A673 (cell line): ENCODE data around the gene KIAA1586. TPM values are rescaled to one million over a fixed set of nuclear protein-coding genes. Genes with fewer than 3 reads are reported as not detected.
A peak's percentile ranks its signal among the peaks of the same experiment; 100 is the strongest.
"Not testable (repeated sequence)": the region's sequence is repeated elsewhere in the genome, so short reads cannot be mapped to it uniquely, and the experiment has no call there.

Experiments used
- BruUV-seq: library from RNA; stranded (reverse); fragments of 400-500 nt; replicated peaks from 2 replicates; lab custom pipeline; 2021; lab: Mats Ljungman, UMichigan
- CTCF ChIA-PET: fragments of 300-600 bp; sonication (Branson Sonifier 250); formaldehyde crosslinking; loops from one replicate; lab custom pipeline; 2022; ENCODE audit warnings: antibody characterized with exemption; lab: Charles Lee
- POLR2A ChIA-PET: fragments of 300-600 bp; sonication (Branson Sonifier 250); formaldehyde crosslinking; loops from one replicate; lab custom pipeline; 2022; ENCODE audit warnings: antibody characterized with exemption; ENCODE audit not compliant: low non-redundant PET; lab: Charles Lee
- DNase-seq: peaks from one replicate; pipeline ENCODE4 v3.0.0-alpha.2; 2015; ENCODE audit warnings: low spot score
- H3K27ac ChIP-seq: fragments of 200-600 bp; sonication (generic); 2 replicates; pipeline ENCODE4 v1.5.1; 2016; ENCODE audit warnings: mixed run types, low read depth, mild to moderate bottlenecking, mixed read lengths, antibody characterized with exemption, low read length; ENCODE audit not compliant: poor library complexity, severe bottlenecking
- H3K27me3 ChIP-seq: fragments of 200-600 bp; sonication (generic); replicated peaks from 2 replicates; pipeline ENCODE4 v1.6.1; 2017; ENCODE audit warnings: mixed run types, low read depth, mild to moderate bottlenecking, mixed read lengths, antibody characterized with exemption, low read length; ENCODE audit not compliant: insufficient read depth, poor library complexity
- H3K36me3 ChIP-seq: fragments of 200-600 bp; sonication (generic); 2 replicates; pipeline ENCODE4 v1.6.1; 2016; ENCODE audit warnings: mixed run types, mild to moderate bottlenecking, mixed read lengths, antibody characterized with exemption, low read length; ENCODE audit not compliant: insufficient read depth, poor library complexity, severe bottlenecking
- H3K4me1 ChIP-seq: fragments of 200-600 bp; sonication (generic); 2 replicates; pipeline ENCODE4 v1.6.1; 2017; ENCODE audit warnings: mixed run types, mild to moderate bottlenecking, mixed read lengths, antibody characterized with exemption, low read length; ENCODE audit not compliant: insufficient read depth, poor library complexity, severe bottlenecking
- H3K4me3 ChIP-seq: fragments of 200-600 bp; sonication (generic); 2 replicates; pipeline ENCODE4 v1.5.1; 2016; ENCODE audit warnings: low read depth, mixed run types, mild to moderate bottlenecking, mixed read lengths, low read length; ENCODE audit not compliant: poor library complexity, severe bottlenecking
- H3K9me3 ChIP-seq: fragments of 200-600 bp; sonication (generic); 2 replicates; pipeline ENCODE4 v1.6.1; 2016; ENCODE audit warnings: mixed run types, low read depth, mild to moderate bottlenecking, mixed read lengths, antibody characterized with exemption, low read length; ENCODE audit not compliant: poor library complexity, severe bottlenecking
- EZH2 ChIP-seq: fragments of 200-600 bp; sonication (generic); IDR thresholded peaks from 2 replicates; pipeline ENCODE4 v1.6.1; 2017; ENCODE audit warnings: borderline replicate concordance, low read depth, mild to moderate bottlenecking, mixed read lengths, antibody characterized with exemption, low read length; ENCODE audit not compliant: poor library complexity, severe bottlenecking
- intact Hi-C: fragments of 100-400 bp; cut with micrococcal nuclease; formaldehyde crosslinking; loops from one replicate; pipeline ENCODE4 v1.10.0; 2022; ENCODE audit not compliant: unreplicated experiment
- total RNA-seq: library from RNA; stranded (reverse); gene quantifications from 2 replicates; pipeline ENCODE4 v1.2.3, GENCODE V29; 2021
- TF ChIP-seq, protein P1 (sequence below): fragments of 300-800, 200-600 bp; sonication (generic); conservative IDR thresholded peaks from 2 replicates; pipeline ENCODE4 v1.5.1; 2017; ENCODE audit warnings: low read depth, mild to moderate bottlenecking, antibody characterized with exemption, low read length, moderate library complexity, mixed read lengths

The KIAA1586 gene
- total RNA-seq, 1 experiment from 2014 or later: 31.4 TPM

DNA sequence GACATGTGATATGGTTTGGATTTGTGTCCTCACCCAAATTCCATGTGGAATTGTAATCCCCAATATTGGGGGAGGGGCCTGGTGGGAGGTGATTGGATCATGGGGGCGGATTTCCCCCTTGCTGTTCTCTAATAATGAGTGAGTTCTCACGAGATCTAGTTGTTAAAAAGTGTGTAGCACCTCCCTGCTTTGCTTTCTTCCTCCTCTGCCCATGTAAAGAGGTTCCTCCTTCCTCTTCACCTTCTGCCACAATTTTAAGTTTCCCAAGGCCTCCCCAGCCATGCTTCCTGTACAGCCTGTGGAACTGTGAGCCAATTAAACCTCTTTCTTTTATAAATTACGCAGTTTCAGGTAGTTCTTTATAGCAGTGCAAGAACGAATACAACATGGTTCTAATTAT is 41.4 kb downstream of the KIAA1586 start:
- CTCF ChIA-PET: no interaction called here
- H3K36me3 ChIP-seq: peaks cover 10% of the 10 kb centered on the region
- H3K27me3 ChIP-seq: no peaks in the 10 kb centered on the region
- no peak overlapping the region for H3K4me3 ChIP-seq
- no peaks in the 10 kb centered on the region for H3K9me3 ChIP-seq
- H3K4me1 ChIP-seq: peaks cover 21% of the 10 kb centered on the region
- POLR2A ChIA-PET: no interaction called here
- H3K27ac ChIP-seq: no peak overlapping the region
- intact Hi-C loops: loop anchor here (2.0 kb wide), 1 partner anchor 133 kb away; the partner anchor contains the start of gene BEND6
- DNase-seq: no peak
- no peak for TF ChIP-seq EZH2
- TF ChIP-seq, protein P1, sequence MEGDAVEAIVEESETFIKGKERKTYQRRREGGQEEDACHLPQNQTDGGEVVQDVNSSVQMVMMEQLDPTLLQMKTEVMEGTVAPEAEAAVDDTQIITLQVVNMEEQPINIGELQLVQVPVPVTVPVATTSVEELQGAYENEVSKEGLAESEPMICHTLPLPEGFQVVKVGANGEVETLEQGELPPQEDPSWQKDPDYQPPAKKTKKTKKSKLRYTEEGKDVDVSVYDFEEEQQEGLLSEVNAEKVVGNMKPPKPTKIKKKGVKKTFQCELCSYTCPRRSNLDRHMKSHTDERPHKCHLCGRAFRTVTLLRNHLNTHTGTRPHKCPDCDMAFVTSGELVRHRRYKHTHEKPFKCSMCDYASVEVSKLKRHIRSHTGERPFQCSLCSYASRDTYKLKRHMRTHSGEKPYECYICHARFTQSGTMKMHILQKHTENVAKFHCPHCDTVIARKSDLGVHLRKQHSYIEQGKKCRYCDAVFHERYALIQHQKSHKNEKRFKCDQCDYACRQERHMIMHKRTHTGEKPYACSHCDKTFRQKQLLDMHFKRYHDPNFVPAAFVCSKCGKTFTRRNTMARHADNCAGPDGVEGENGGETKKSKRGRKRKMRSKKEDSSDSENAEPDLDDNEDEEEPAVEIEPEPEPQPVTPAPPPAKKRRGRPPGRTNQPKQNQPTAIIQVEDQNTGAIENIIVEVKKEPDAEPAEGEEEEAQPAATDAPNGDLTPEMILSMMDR: no peak
- BruUV-seq: no TSS peak

DNA sequence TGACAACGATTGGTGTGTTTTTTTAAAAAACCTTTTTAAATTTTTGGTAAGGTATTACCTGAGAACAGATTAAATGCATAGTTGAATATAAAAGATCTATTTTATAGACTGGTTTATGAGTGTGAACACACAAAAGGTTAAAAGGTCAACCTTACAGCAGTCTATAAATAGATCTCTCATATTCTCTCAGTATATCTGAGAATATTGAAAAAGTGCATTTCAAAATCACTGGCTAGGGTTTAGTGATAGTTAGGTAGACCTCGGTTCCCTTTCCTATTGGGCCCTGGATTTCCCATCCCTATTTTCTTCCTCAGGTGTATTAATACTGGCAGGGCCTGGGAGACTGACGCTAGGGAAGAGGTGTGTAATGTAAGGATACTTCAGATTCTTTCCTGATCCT is 42.8 kb downstream of the KIAA1586 start:
- CTCF ChIA-PET: no interaction called here
- intact Hi-C loops: loop anchor here (2.0 kb wide), 1 partner anchor 134 kb away; the partner anchor contains the start of gene BEND6
- no TSS peak for BruUV-seq

DNA sequence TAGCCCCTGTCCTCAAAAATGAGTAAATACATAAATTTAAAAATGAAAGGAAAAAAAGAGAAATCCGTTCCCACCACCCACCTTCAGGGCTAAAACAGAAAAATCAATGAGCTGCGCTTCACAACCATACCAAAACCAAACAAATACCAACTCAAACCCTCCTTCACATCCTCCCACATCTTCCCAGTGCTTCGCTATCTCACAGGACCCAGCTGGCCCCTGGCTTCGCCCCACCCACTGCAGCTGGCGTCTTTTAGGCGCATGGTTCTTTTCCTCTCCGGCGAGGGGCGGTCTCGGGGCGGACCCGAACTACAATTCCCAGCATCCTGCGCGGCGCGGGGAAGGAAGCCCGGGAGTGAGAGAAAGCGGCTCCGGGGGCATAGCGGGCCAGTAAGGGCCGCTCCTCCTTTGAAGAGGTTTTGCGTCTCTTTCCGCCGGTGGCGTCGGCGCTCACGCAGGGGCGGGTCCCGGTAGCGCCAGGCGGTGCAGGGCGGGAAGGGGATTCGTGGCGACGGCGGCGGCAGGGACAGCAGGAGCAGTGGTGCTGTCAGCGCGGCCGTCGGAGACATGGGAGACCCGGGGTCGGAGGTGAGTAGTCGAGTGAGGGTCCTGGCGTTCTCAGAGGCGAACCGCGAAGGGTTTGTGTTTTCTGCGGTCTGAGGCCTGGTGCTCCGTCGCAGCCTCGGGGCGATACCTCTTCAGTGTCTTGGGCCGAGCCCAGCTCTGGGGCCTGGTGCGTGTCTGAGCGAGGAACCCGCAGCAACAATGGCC is 43.4 kb downstream of the KIAA1586 start, which contains the start of gene ZNF451:
TSS of gene ZNF451 (plus strand) at position 502 of the 771 bp plus-strand sequence. CDS start at position 568, 66 bp downstream.
- Histone ChIP-seq H3K27me3 (no peaks in the 10 kb centered on the region), H3K4me3 (peak within 1 kb of the TSS; percentile 53), H3K4me1 (peaks cover 21% of the 10 kb centered on the region), H3K27ac (peak within 1 kb of the TSS; percentile 78), H3K9me3 (no peaks in the 10 kb centered on the region), H3K36me3 (peaks cover 10% of the 10 kb centered on the region)
- intact Hi-C loops: loop anchor here (2.0 kb wide), 1 partner anchor 135 kb away; the partner anchor contains the start of gene BEND6
- BruUV-seq: no TSS peak
- CTCF ChIA-PET: no interaction called here
- no peak for TF ChIP-seq EZH2
- TF ChIP-seq, protein P1: no peak
- POLR2A ChIA-PET: no interaction called here
- peak; percentile 99 for DNase-seq

More for the DNA sequence above, 42.8 kb downstream of the KIAA1586 start:
- Histone ChIP-seq H3K4me1 (peaks cover 21% of the 10 kb centered on the region), H3K27ac (no peak overlapping the region), H3K9me3 (no peaks in the 10 kb centered on the region), H3K4me3 (peak overlapping the region; percentile 53), H3K36me3 (peaks cover 10% of the 10 kb centered on the region), H3K27me3 (no peaks in the 10 kb centered on the region)
- POLR2A ChIA-PET: no interaction called here
- no peak for TF ChIP-seq EZH2
- TF ChIP-seq, protein P1: no peak
- no peak for DNase-seq

DNA sequence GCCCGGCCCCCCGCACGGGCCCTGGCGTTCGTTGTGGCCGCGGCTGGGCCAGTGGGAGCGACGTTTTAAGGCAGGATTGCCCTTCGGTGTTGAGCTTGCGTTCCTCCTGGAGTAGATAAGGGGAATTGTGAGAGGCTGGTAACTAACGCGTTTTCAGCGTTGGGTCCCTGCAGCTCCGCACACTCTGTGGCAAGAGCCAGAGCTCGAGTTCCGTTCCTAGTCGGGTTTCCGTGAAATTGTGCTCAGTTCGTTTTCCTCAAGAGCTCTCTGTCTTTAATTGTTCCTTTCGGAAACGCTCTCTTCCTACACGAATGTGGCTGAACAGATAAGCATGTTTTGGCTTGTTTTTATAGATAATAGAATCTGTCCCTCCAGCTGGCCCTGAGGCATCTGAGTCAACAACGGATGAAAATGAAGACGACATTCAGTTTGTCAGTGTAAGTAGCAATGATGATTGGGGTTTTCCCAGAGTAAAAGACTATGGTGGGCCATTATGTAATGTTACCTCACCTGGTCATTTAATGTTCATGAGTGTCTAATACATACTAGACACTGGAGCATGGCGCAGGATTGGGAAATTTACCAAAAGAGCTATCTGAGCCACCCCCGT is 44.1 kb downstream of the KIAA1586 start:
- POLR2A ChIA-PET, intact Hi-C loops, H3K27me3 ChIP-seq, CTCF ChIA-PET, DNase-seq, H3K9me3 ChIP-seq: not testable (repeated sequence)
- Histone ChIP-seq H3K4me3 (peak overlapping the region; percentile 53), H3K27ac (peak overlapping the region; percentile 78), H3K4me1 (peaks cover 21% of the 10 kb centered on the region), H3K36me3 (peaks cover 10% of the 10 kb centered on the region)
- BruUV-seq: TSS peak; percentile 65

DNA sequence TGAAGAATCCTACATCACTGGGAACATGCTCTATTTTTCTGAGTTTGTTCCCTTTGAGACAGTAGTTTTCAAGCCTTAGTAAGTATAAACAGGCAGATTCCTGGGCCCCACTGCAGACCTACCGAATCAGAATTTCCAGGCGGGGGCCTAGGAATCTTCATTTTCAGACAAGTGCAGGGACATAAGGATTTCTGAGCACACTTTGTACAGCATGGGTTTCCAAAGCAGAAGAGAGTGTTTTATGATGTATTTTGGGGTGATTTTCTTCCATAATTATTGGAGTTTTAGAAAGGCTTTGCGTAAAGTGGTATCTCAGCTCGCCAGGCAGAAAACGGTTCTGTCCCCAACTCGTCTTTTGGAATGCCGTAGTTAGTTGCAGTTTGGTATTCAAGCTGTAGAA is 44.9 kb downstream of the KIAA1586 start:
- Histone ChIP-seq H3K4me3 (peak overlapping the region; percentile 19), H3K36me3 (peaks cover 10% of the 10 kb centered on the region), H3K4me1 (peaks cover 21% of the 10 kb centered on the region)
- intact Hi-C loops, H3K9me3 ChIP-seq, H3K27ac ChIP-seq, DNase-seq, H3K27me3 ChIP-seq, BruUV-seq, POLR2A ChIA-PET, CTCF ChIA-PET: not testable (repeated sequence)
